Activated T-helper 2 cell treated with anti-CD3 and anti-CD28 coated beads, Interferon-gamma antibody, Interleukin-2, Interleukin-4, amounts not matched to agents 10 μg/mL and 5 μg/mL and 100 μg/mL, durations not matched to agents 14 hours and 24 hours and 36 hours (primary cell): ENCODE measurements around the gene ACSBG1. TPM values are rescaled to one million over a fixed set of nuclear protein-coding genes. Genes with fewer than 3 reads are reported as not detected.

Source experiments
- DNase-seq: peaks from one replicate; pipeline ENCODE4 v3.0.0; 2021; ENCODE audit warnings: low spot score
- H3K27ac Mint-ChIP-seq: one replicate; pipeline ENCODE4 v1.8.0; 2021; ENCODE audit warnings: mixed read lengths
- H3K27me3 Mint-ChIP-seq: one replicate; pipeline ENCODE4 v1.8.0; 2021; ENCODE audit warnings: low read depth, mixed read lengths
- H3K36me3 Mint-ChIP-seq: one replicate; pipeline ENCODE4 v1.8.0; 2021; ENCODE audit warnings: low read depth, mixed read lengths
- H3K4me1 Mint-ChIP-seq: one replicate; pipeline ENCODE4 v1.8.0; 2021; ENCODE audit warnings: low read depth, mixed read lengths
- H3K4me3 Mint-ChIP-seq: one replicate; pipeline ENCODE4 v1.8.0; 2021; ENCODE audit warnings: low read depth, mild to moderate bottlenecking, moderate library complexity, mixed read lengths
- H3K9me3 Mint-ChIP-seq: one replicate; pipeline ENCODE4 v1.8.0; 2021; ENCODE audit warnings: mixed read lengths
- intact Hi-C: fragments of 100-400 bp; cut with micrococcal nuclease; formaldehyde crosslinking; loops from one replicate; pipeline ENCODE4 v1.15.1; 2023
- total RNA-seq: library from RNA; stranded (reverse); gene quantifications from 2 replicates; pipeline ENCODE4 v1.2.3, GENCODE V29; 2022

ACSBG1 gene
- total RNA-seq, 1 donor from 2014 or later, result 0.96 TPM

- Mint-ChIP-seq H3K4me3 (no peak overlapping the region), H3K36me3 (no peaks in the 10 kb centered on the region), H3K27me3 (peaks cover 10% of the 10 kb centered on the region), H3K4me1 (no peaks in the 10 kb centered on the region), H3K27ac (no peak overlapping the region), H3K9me3 (no peaks in the 10 kb centered on the region)
- intact Hi-C loops, result no loop called here
- no peak for DNase-seq
Observed at GRCh38 chr15:78212008-78212407, 22.4 kb downstream of the ACSBG1 start.

- DNase-seq, result no peak
- Mint-ChIP-seq H3K27me3 (peaks cover 10% of the 10 kb centered on the region), H3K4me1 (no peaks in the 10 kb centered on the region), H3K27ac (no peak overlapping the region), H3K4me3 (no peak overlapping the region), H3K9me3 (no peaks in the 10 kb centered on the region), H3K36me3 (no peaks in the 10 kb centered on the region)
- intact Hi-C loops, result no loop called here
Observed at GRCh38 chr15:78211189-78211921, 23.0 kb downstream of the ACSBG1 start.

- Mint-ChIP-seq H3K4me1 (no peaks in the 10 kb centered on the region), H3K27ac (no peak overlapping the region), H3K4me3 (no peak overlapping the region), H3K9me3 (no peaks in the 10 kb centered on the region), H3K27me3 (peaks cover 6% of the 10 kb centered on the region), H3K36me3 (no peaks in the 10 kb centered on the region)
- no peak for DNase-seq
- intact Hi-C loops, result no loop called here
Observed at GRCh38 chr15:78210349-78210717, 24.0 kb downstream of the ACSBG1 start.

DNA sequence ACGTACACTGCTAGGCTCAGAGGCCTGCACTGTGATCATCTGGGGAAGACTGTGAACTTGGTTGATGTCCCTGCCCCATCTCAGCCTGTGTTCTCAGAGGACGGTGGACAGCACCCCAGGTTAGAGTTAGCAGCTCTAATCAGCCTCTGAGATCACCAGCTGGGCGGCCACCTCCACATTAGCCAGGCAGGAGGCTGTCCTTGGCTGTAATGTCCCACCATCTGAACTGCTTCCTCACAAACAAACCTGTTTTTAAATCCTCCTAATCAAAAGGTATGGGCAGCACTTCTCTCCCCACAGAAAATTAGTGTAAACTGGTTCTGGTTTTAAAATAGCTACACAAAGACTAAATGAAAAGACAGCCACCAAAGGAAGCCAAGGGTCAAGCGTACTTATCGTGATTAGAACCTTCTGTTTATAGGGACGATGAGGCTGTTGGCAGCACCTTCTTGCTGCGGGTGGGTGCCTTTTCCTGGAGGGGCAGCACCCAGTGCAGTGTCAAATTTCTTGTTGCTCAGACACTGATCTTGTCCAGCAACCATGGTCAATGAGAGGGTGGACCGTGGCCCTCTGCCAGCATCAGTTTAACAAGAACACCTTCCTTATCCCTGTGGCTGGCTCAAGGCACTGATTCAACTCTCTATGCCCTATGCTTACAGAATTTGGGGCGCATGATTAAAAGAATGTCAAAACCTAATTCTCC is 24.6 kb downstream of the ACSBG1 start:
- Mint-ChIP-seq H3K4me3 (no peak overlapping the region), H3K36me3 (no peaks in the 10 kb centered on the region), H3K4me1 (no peaks in the 10 kb centered on the region), H3K27me3 (peaks cover 6% of the 10 kb centered on the region), H3K9me3 (no peaks in the 10 kb centered on the region), H3K27ac (no peak overlapping the region)
- intact Hi-C loops, result no loop called here
- DNase-seq, result no peak

DNA sequence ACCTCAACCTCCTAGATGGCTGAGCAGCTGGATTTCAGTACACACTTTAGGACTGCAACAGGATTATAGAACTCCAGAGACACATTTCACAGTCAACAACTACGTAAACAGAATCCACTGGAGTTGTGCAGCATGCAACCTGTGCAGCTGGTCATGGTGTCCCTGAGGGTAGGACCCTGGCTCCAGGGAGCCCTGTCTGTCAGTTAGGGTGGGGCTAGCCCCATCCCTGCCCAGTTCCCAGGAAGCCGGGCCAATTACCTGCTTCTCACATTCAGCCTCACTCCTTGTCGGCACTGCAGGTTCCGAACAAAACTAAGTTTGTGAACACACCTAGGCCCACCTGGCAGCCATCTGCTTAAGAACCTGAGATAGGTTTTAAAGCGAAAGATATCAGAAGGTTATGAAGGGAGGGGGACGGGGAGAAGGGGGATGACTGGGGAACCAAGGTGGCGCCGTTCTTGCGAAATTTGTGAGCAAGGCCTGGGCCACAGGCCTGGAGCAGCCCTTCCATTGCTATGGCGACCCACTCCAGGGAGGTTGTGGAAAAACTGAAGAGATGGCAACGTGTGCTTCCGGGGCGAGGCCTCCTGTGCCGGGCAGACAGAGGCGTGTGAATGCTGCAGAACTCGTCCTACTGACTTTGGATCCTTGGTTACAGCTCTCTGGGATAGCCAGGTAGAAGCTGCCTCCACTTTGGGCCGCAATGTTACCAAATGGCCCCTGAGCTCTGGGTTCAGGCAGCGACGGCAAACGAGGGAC is 25.3 kb downstream of the ACSBG1 start:
- H3K36me3 Mint-ChIP-seq, result no peaks in the 10 kb centered on the region
- intact Hi-C loops, result no loop called here
- H3K27me3 Mint-ChIP-seq, result peaks cover 6% of the 10 kb centered on the region

GRCh38 chr15:78208341-78208844 is 26.0 kb downstream of the ACSBG1 start:
- no peaks in the 10 kb centered on the region for H3K4me1 Mint-ChIP-seq
- intact Hi-C loops, result no loop called here
- H3K27me3 Mint-ChIP-seq, result peaks cover 6% of the 10 kb centered on the region
- no peaks in the 10 kb centered on the region for H3K36me3 Mint-ChIP-seq
- H3K9me3 Mint-ChIP-seq, result no peaks in the 10 kb centered on the region
- no peak overlapping the region for H3K27ac Mint-ChIP-seq
- H3K4me3 Mint-ChIP-seq, result no peak overlapping the region
- no peak for DNase-seq

More for the DNA sequence above, 25.3 kb downstream of the ACSBG1 start:
- Mint-ChIP-seq H3K4me1 (no peaks in the 10 kb centered on the region), H3K9me3 (no peaks in the 10 kb centered on the region), H3K4me3 (no peak overlapping the region), H3K27ac (no peak overlapping the region)
- DNase-seq, result no peak

DNA sequence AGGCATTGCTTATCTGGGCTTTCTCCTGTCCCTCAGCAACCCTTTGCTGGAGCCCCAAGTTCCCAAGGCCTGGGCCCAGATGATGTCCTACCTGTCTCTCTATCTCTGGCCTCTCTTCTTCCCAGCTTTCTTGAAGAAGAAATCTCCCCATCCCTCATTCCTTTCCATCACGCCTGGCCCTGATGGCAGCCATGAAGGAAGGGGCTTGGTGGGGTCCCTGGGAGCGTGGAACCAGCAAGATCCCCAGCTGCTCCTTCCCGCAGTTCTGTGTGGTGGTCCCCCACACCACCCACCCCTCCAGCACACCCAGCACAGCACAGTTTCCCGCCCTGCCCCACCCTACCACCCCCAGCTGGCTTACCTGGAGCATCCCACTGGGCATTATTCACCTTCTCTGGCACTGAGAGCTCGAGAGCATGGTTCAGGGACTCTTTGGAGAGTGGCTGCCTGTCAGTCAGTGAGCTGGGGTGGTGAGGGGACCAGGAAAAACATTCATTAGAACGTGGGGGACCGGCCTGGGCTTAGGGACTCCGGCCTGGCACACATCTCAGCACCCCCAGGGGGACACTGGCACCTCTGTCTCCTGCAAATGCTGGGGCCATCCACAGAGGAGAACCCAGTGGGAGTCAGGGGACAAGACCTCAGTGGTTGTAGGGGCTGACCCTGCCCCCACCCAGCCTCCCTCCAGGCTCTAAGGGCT is 26.6 kb downstream of the ACSBG1 start:
- intact Hi-C loops, result no loop called here
- Mint-ChIP-seq H3K27ac (no peak overlapping the region), H3K4me1 (no peaks in the 10 kb centered on the region), H3K4me3 (no peak overlapping the region), H3K9me3 (no peaks in the 10 kb centered on the region), H3K27me3 (peaks cover 1% of the 10 kb centered on the region), H3K36me3 (no peaks in the 10 kb centered on the region)
- no peak for DNase-seq

DNA sequence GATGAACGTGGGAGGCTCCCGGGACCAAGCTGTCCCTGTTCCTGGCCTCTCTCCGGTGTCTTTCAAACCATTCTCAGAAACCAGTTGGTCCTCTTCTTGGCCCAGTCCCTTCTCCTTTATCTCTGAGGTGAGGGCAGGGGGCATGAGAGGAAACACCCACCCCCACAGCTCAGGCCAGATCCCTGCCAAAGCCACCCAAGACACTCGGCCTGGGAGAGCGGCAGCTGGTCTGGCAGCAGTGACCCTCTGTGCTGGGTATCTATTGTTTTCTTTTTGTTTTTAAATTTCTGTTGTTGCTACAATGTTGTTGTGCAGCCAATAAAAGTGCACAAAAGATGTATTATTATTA is 27.3 kb downstream of the ACSBG1 start:
- intact Hi-C loops, result no loop called here
- no peak for DNase-seq
- Mint-ChIP-seq H3K27me3 (peaks cover 3% of the 10 kb centered on the region), H3K36me3 (no peaks in the 10 kb centered on the region), H3K27ac (no peak overlapping the region), H3K4me3 (no peak overlapping the region), H3K4me1 (no peaks in the 10 kb centered on the region), H3K9me3 (no peaks in the 10 kb centered on the region)

DNA sequence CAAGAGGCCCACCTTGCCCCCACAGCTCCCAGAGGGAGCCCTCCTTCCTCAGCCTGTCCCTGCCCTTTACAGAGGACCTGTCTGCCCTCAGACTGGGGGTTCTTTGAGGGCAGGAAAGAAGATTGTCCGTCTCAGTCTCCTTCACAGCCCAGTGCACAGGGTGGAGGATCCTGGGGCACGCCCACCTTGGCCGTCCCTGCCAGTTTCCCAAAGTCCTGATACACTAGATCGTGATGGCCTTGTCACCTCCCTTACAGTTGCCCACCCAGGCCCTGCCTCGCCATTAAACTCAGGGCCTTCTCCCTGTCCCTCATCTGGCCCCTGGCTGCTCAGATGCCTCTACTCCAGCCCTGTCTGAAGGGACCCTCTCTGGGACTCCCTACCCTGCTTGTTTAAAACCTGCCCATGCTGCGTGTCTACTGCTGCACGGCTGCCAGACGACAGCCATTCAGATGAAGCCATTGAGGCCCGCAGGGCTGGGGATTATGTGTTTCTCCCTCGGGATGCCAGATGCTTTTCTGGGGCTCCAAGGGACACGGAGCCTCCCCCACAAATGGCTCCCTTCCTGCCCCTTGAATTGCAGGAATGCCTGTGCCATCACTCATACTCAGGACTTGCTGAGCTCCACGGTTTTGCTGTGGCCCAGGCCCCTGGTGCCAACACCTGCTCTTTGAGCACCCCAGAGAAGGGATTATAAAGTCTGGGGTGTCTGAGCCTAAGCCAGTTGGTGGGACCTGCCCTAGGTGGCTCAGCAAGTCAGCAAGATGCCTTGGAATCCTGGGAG is 27.8 kb downstream of the ACSBG1 start:
- no peak for DNase-seq
- H3K27ac Mint-ChIP-seq, result no peak overlapping the region
- peaks cover 3% of the 10 kb centered on the region for H3K27me3 Mint-ChIP-seq
- no peak overlapping the region for H3K4me3 Mint-ChIP-seq
- intact Hi-C loops, result no loop called here
- no peaks in the 10 kb centered on the region for H3K9me3 Mint-ChIP-seq
- no peaks in the 10 kb centered on the region for H3K36me3 Mint-ChIP-seq
- no peaks in the 10 kb centered on the region for H3K4me1 Mint-ChIP-seq

DNA sequence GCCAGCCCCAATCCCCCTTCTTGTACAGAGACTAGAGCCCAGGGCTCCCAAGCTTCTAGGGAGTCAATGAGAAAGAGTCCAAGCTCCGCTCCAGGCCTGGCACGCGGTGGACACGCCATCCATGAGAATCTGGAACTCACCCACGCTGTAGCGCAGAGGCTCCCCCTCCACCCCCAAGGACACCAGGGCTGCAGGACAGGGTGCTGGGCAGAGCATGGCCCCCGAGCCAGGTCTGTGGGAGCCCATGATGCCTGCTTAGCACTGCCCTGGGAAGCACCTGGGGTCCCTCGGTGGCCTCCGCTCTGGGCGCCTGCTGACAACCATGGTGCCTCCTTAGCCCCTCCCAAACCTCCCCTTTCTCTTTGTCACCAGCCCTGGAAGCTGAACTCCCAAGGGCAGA is 28.5 kb downstream of the ACSBG1 start:
- Mint-ChIP-seq H3K36me3 (no peaks in the 10 kb centered on the region), H3K27me3 (peaks cover 3% of the 10 kb centered on the region), H3K4me1 (no peaks in the 10 kb centered on the region), H3K9me3 (no peaks in the 10 kb centered on the region), H3K27ac (no peak overlapping the region), H3K4me3 (no peak overlapping the region)
- intact Hi-C loops, result no loop called here
- DNase-seq, result no peak

DNA sequence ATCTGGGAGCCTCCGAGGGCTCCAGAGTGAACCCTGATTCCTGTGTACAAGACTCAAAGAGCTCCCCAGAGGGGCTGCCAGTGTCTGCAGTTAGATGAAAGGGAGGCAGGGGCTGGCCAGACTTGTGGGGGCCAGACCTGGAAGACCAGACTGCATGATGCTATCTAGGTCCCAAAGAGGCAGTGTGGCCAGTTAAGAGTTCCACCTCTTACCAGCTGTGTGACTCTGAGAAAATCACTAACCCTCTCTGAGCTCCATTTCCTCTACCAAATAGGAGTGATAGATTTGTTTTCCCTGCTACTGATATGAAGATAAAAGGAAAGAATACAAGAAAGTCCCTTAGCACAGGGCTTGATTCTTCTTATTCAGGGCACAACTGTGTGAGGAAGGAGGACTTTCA is 29.0 kb downstream of the ACSBG1 start:
- no peaks in the 10 kb centered on the region for H3K36me3 Mint-ChIP-seq
- DNase-seq, result no peak
- no peaks in the 10 kb centered on the region for H3K4me1 Mint-ChIP-seq
- no peaks in the 10 kb centered on the region for H3K9me3 Mint-ChIP-seq
- H3K27ac Mint-ChIP-seq, result no peak overlapping the region
- intact Hi-C loops, result no loop called here
- H3K4me3 Mint-ChIP-seq, result no peak overlapping the region
- H3K27me3 Mint-ChIP-seq, result peaks cover 3% of the 10 kb centered on the region
